HG02798 (cell line): ENCODE results near the gene COX11.
A peak's percentile ranks its signal among the peaks of the same experiment; 100 is the strongest.

Source experiments
- ATAC-seq: cut with Tn5 transposase; IDR thresholded peaks from one replicate; pipeline ENCODE4 v1.9.1; 2021; ENCODE audit warnings: mild to moderate bottlenecking; ENCODE audit not compliant: unreplicated experiment, poor library complexity

Gene COX11

DNA sequence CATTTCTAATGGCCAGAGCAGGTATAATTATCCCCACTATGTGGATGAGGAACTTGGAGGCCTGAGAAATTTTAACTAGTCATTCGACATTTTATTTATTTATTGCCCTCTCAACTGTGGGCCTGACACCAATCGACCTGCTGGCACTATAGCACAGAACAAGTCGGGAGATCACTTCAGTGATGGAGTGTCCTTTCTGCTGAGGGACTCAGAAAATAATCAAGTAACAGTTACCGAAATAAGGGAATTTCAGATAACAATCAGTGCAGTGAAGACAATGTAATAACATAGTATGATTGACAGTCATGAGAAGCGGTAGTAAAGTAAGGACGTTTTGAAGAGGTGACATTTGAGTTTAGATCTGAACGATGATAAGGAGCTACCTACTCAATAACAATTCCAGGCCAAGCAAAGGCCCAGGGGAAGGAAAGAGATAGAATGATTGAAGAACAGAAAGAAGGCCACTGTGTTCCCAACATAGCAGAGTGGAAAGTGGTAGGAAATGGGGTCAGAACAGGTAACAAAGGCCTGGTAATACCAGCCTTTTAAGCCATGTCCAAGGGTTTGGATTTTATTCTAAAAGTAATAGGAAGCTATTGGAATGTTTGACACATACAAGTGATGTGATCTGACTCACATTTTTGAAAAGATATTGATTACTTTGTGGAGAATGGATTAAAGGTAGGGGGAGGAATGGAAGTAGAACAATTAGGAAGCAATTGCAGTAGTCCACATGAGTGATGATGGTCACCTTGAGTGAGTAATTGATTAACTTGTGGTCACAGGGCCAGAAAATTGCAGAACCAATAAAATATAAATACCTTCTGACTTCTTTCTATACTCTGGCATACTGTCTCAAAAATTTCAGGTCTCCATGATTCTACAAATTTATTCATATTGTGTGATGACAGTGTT, 1.5 kb upstream of the COX11 start:
- no peak for ATAC-seq

DNA sequence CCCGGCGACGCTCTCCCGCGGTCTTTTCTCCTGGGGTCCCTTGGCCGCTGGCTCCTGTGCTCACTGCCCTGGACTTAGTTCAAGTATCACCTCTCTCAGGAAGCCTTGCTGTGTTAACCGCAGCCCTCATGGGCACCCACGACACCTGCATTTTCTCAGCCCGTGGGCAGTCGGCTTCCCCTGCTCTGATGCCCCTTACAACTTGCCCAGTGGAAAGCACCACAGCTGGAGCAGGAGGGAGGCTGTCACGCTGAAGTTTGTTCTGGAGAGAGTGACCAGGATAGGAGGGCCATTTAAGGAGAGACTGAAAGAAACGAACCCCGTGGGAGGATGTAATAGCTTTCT, 506 bp upstream of the COX11 start:
- peak; percentile 31 for ATAC-seq

DNA sequence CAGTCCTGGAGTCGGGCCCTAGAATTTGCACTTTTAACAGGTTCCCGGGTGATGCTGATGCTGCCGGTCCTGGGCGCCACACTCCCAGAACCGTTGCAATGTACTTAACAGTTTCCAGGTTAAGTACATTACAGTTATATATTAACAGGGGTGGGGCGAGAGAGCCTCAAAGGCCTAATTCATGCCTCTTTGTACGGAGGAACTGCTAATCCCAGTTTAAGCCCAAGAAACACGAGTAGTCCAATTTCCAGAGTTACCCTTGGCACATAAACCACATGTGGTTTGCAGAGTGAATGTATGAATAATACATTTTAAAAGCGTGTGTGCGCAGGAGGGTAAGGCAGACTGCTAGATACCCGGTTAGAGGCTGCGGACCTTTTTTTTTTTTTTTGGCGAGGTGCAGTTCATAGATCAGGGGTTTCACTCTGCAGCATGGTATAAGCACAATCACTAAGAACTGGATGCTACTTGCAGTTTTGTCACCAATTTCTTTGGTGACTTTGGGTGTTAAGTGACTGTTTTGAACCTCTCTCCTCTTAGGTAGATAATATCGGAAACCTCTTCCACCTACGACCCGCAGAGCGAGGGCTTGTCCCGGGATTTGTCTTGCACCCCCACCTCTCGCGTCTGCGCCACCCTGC, 713 bp downstream of the COX11 start:
- ATAC-seq: peak; percentile 22

DNA sequence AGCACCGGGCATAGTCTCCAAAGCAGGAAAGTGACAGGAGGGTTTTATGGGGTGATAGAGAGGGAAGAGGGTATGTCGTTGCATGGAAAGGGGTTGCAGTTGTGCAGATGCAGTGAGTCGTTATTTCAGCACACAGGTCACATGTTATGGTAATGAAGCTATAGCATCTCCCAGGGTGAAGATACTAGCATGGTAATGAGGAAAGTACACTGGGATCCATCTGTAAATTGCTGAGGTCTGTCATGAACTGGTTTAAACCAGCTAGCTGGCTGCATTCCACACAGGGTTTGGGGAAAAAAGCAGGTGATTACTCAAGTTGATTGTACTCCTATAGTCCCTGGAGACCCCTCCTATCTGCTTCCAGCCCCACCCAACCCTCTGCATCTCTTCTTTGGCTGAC, 11.7 kb downstream of the COX11 start:
- no peak for ATAC-seq

DNA sequence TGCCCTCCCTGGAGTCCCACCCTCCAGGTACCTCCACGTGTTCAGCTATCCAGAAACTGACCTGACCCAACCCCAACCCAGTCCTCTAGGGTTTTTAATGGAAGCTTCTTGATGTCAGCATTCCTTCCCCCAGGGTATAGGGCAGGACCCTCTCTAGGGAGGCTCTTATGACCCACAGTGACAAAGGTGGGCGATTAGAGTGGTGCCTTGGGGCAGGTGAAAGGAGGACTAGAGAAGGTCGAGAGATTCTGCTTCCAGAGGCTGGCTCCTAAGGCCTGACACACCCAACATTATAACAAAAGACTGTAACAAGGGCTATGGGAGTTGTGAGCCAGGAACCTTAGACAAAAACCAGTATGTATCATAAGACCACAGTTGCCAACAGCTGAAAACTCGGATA, 17.2 kb downstream of the COX11 start:
- no peak for ATAC-seq

DNA sequence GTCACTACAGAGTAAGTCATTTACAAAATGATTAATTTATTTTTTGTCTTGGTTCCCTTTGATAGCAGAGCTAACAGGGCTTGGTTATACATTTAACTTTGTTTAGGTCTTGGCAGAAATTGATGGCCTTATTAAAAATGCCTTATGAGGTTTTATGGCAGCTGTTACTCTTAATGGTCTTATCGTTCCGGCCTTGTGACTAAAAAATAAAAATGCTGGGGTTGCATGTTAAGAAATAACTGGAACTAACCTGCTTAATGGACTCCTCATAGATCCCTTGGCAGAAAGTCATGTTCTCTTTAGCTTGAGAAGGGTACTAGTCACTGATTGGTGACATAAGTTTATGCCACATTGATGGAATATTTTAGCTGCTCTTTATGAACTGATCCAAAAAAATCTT, 18.3 kb downstream of the COX11 start:
- ATAC-seq: no peak

DNA sequence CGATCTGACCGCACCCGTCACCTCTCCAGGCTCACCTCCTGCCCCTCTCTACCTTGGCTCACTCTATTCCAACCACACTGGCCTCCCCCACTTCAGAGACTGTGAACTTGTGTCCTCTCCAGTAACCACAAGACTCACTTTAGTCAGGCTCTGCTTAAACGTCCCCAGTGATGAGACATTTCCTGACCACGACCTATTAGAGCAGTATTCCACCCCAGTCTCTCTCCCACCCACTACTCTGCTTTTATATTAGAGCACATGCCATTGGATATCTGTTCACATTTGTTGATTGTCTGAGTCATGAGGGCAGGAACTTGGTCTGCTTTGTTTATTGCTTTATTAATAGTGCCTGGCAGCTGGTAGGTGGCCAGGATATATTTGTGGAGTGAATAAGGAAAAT, 20.1 kb downstream of the COX11 start:
- ATAC-seq: peak; percentile 34

DNA sequence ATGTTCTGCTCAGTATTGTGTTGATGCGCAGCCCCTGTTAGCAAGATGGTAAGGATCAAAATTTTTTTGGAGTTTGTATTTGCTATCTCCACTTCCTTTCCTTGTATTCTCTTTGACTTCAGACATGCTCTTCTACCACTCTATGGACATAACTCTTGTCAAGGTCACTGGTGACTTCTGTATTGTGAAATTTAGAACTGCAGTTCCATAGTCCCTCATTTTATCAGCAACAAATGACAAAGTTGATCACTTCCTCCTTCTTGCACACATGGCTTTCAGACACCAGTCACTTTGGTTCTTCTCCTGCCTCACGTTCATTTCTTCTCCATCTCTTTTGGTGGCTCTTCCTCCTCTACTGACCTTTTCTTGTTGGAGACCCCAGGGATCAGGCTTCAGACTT, 21.1 kb downstream of the COX11 start:
- no peak for ATAC-seq

DNA sequence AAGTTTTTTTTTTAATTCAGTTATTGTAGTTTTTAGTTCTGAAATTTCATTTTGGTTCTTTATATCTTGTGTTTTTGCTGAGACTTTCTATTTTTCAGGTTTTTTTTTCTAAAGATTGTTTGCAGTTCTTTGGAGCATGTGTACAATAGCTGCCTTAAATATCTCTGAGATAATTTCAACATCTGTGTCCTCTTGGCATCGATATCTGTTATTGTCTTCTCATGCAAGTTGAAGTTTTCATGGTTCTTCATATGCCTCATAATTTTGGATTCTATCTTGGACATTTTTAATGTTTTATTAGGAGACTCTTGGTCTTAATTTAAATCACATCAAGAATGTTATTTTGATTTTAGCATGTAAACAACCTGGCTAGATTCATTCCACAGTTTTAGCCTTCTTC, 22.8 kb downstream of the COX11 start:
- ATAC-seq: no peak

DNA sequence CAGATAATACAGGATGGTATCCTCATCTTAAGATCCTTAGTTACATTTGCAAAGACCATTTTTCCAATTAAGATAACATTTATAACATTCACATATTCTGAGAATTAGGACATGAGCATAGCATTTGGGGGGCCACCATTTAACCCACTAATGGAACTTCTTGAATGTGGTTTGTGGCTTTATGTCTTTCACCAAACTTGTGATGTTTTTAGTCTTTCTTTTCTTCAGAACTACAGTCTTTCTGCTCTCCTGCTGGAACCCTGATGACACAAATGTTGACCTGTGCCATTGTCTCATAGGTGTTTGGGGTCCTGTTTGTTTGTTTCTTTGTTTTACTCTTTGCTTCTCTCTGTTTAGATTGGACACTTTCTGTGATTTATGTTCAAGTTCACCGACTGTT, 23.2 kb downstream of the COX11 start:
- ATAC-seq: no peak

DNA sequence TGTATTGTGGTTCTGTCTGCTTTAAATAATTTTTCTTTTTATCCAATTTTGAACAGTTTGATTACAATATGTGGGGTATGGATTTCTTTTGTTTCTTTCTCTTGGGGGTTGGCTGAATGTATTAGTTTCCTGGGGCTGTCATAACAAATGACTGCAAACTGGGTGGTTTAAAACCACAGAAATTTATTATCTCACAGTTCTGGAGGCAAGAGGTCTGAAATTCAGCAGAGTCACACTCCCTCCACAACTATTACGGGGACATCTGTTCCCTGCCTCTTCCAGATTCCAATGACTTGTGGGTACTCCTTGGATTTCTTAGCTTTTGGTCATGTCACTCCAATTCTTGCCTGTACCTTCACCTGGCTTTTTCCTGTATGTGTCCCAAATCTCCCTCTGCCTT, 23.7 kb downstream of the COX11 start:
- ATAC-seq: no peak

DNA sequence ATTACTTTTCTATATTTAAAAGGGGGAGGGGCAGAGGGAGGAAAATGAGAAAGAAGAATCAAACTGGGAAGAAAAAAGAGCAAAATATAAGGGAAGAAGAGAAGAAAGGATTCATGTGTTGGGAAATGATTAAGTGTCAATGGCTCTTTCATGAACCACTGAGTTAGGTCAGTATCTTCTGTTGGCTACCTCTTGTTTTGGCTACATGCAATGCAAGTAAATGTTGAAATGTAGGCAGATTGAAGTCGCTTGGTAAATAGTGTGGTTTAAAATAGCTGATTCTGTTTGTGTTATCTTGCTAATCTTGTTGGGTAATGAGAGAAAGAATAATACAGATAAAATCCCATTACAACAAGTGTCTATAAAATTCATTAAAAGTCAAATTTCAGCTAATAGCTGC, 27.2 kb downstream of the COX11 start:
- no peak for ATAC-seq

DNA sequence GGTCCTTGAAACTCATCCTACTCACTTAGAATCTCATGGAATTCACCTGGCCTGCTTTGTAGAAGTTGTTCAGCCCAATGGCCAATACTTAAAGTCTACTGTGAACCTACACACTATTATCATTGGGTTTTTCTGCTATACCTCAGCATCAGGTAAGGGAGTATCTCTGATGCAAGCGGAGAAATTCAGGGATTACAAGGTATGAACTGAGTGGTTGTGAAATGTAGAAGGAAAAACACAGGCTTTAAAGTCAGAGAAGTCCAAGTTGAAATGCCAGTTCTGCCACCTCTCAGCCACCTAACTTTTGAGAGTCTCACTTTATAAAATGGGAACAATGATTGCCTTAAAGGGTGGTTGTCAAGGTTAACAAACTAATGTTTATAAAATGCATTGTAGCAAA, 31.0 kb downstream of the COX11 start:
- no peak for ATAC-seq

DNA sequence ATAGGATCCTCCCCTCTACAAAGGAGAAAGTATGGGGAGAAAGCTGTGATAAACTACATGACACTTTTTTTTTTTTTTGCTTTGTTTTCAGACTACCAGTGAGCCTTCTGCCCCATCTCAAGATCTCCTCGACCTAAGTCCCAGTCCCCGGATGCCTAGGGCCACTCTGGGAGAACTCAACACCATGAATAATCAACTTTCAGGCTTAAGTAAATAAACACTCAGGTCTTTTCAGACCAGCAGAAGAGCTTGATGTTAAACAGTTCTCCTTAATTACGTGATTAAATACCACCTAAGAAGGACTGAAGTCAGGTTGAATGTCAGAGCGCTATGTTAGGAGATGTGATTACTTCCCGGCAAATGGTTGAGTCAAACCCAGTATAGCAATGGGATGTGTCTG, 31.4 kb downstream of the COX11 start:
- no peak for ATAC-seq

DNA sequence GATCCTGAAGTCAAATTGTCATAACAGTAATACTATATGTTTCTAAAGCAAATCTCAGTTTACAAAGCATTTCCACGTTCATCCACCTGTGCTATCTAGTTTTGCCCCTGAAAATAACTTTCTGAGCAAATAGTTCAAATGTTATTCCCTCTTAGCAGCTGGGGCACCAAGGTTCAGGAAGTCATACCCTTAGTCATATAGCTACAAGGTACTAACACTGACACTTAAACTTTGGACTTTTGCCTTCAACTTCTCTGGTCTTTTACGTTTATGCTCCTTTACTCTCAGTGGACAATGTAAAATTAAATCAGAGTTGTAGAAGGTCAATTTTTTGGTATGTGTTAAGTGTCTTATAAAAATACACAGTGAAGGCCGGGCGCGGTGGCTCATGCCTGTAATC, 33.0 kb downstream of the COX11 start:
- no peak for ATAC-seq

DNA sequence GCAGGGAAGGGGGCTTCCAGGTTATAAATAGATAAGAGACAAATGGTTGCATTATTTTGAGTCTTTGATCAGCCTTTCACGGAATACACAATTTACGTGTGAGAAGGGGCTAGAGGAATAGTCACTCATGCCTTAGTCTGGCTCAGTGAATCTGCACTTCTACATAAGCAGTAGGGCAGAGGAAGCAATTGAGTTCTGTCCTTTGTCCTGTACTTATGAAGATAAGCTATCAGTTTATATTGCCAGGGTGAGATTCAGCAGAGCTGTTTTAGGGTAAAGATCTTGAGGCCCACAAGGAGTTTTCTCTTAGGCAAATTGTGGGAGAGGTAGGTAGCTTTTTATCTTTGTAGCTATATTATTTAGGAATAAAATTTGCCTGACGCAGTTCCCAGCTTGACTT, 34.5 kb downstream of the COX11 start:
- no peak for ATAC-seq

DNA sequence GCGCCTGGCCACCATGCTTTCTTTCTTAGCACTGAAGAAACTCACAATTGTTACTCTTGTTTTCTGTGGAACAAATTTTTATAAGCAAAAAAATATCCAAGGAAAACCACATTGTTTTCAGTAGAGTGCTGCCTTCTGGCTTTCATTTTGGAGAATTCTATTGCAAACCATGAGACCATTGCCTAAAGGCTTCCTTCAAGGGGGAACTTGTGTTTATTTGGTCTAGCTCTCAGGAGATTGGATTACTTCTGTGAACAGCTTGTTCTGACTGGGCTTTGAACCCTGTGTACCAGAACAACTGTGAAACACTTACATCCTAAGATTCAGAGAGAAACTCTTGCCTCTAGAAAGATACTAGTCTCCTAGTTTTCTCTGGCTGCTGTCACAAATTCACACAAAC, 35.7 kb downstream of the COX11 start:
- no peak for ATAC-seq

DNA sequence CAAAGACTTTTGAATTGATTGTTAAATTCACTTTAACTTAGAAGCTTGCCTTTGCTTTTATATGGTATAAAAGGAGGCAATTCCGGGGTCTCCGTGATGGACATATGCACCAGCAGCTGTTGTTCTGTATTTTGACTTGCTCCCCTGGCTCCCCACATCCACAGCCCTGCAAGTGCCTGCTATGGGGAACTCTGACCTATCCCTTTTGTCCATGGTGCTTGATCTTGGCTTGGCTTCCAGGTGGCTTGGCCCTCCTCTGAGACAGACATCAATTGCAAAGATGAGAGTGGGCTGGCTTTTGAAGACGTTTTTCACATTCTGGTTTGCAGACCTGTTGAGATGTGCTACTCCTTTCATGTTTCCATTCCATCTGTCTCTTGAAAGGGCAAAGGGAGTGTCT, 40.9 kb downstream of the COX11 start:
- ATAC-seq: no peak

DNA sequence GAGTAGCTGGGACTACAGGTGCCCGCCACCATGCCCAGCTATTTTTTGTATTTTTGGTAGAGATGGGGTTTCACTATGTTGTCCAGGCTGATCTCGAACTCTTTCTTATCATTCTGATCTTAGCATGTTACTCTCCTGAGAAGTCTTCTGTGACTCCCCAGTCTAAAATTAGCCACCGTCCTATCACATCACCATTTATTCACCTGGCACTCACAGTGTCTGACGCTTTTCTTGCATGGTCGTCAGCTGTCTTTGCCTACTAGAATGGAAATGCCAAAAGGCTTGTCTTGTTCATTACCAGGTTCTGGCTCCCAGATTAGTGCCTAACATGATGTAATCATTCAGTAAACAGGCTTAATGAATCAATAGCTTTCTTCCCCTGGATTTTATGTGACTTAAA, 44.0 kb downstream of the COX11 start:
- no peak for ATAC-seq

DNA sequence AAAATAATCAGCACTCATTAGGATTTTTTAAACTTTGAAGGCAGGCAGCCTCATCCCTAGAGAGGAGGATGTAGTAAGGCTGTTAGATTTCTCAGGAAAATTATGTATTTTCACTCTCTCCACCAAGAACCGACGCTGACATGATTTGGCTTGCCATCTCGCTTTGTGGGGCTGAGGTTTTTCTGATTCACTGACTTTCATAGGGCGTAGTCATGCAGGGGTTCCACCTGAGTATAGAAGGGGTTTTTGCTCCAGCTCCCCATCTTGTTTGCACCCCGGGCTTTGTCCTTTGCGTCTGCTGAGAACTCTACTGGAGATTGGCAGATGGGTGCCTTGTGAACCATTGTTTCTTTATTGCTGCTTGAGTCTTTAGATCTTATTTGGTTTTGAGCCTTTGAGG, 47.6 kb downstream of the COX11 start:
- ATAC-seq: peak; percentile 34

DNA sequence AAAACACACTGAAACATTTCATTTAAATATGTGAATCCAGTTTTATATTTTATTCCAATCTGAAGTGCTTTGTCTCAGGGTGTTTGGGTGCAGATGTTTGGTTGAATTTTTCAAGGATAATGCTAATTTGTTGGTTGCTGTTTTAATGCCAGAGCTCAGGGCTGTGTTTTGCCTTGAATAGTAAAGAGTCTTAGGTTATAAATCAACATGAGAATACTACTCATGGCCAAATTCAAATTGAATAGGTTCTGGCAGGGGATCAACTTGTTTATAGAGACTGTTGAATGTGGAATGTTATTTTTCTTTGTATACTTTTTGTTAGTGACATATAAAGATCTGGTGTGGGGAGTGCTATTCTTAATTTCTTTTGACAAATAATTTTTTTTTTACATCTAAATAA, 49.0 kb downstream of the COX11 start:
- no peak for ATAC-seq

DNA sequence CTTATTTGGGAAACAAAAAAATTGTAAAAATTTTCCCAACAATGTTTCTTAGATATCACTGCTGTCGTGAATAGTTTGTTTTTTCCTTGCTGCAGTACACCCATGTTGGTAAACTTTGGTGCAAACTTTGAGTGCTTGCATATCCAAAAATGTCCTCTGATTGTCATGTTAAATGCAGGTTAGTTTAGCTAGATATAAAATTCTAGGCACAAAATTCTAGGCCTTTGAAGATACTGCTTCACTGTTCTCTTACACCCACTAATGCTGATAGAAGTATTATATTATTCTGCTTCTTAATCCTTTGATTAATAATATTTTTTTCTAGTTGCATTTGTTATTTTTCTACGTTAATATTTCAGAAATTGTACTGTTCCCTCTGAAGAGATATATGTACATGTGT, 51.7 kb downstream of the COX11 start:
- ATAC-seq: no peak
